Measurements from ENCODE around the gene DEGS1.

DNA sequence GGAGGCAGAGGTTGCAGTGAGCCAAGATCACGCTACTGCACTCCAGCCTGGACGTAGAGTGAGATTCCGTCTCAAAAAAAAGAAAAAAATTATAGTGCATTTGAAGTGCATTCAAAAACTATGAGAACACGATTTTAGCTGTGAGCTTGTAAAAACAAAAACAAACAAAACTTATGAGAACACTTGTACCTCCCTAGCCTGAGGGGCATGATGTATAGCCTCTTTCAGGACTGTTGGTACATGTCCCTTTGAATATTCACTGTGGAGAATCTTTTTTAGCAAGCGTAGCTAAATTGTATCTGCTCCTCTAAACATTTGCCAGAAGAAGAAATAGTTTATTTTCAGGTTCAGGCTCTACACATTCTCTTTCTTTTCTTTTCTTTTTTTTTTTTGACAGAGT is 9.5 kb upstream of the DEGS1 start:
- TF ChIP-seq RFX5 (IDR thresholded peaks at IDR 0.05; ENCODE audit: low read depth, low read length) (no peak), CHD1 (IDR thresholded peaks at IDR 0.05; ENCODE audit: low read depth, low read length) (no peak), POLR2A (IDR thresholded peaks at IDR 0.05; ENCODE audit: low read depth, low read length) (no peak), RAD21 (IDR thresholded peaks at IDR 0.05; ENCODE audit: low read length) (no peak), MAZ (IDR thresholded peaks at IDR 0.05; ENCODE audit: borderline replicate concordance, low read depth, low read length) (no peak), MXI1 (IDR thresholded peaks at IDR 0.05; ENCODE audit: borderline replicate concordance, low read depth, low read length) (no peak), CEBPB (IDR thresholded peaks at IDR 0.05; ENCODE audit: low read depth, low read length) (no peak), MAFK (IDR thresholded peaks at IDR 0.05; ENCODE audit: low read depth, low read length) (no peak)
- TF ChIP-seq, protein P1, sequence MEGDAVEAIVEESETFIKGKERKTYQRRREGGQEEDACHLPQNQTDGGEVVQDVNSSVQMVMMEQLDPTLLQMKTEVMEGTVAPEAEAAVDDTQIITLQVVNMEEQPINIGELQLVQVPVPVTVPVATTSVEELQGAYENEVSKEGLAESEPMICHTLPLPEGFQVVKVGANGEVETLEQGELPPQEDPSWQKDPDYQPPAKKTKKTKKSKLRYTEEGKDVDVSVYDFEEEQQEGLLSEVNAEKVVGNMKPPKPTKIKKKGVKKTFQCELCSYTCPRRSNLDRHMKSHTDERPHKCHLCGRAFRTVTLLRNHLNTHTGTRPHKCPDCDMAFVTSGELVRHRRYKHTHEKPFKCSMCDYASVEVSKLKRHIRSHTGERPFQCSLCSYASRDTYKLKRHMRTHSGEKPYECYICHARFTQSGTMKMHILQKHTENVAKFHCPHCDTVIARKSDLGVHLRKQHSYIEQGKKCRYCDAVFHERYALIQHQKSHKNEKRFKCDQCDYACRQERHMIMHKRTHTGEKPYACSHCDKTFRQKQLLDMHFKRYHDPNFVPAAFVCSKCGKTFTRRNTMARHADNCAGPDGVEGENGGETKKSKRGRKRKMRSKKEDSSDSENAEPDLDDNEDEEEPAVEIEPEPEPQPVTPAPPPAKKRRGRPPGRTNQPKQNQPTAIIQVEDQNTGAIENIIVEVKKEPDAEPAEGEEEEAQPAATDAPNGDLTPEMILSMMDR (conservative IDR thresholded peaks at IDR 0.05; ENCODE audit: low read depth, low read length), result no peak
- TF ChIP-seq, protein P2, sequence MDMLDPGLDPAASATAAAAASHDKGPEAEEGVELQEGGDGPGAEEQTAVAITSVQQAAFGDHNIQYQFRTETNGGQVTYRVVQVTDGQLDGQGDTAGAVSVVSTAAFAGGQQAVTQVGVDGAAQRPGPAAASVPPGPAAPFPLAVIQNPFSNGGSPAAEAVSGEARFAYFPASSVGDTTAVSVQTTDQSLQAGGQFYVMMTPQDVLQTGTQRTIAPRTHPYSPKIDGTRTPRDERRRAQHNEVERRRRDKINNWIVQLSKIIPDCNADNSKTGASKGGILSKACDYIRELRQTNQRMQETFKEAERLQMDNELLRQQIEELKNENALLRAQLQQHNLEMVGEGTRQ (IDR thresholded peaks at IDR 0.05; ENCODE audit: low read depth, low read length), result no peak
- TF ChIP-seq, protein P3, sequence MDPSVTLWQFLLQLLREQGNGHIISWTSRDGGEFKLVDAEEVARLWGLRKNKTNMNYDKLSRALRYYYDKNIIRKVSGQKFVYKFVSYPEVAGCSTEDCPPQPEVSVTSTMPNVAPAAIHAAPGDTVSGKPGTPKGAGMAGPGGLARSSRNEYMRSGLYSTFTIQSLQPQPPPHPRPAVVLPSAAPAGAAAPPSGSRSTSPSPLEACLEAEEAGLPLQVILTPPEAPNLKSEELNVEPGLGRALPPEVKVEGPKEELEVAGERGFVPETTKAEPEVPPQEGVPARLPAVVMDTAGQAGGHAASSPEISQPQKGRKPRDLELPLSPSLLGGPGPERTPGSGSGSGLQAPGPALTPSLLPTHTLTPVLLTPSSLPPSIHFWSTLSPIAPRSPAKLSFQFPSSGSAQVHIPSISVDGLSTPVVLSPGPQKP (IDR thresholded peaks at IDR 0.05; ENCODE audit: borderline replicate concordance, low read depth, low read length), result no peak

Data from IMR-90 (cell line).